ENCODE measurements around the gene BEND5. TPM values are rescaled to one million over a fixed set of nuclear protein-coding genes. Genes with fewer than 3 reads are reported as not detected.

Gene BEND5
- total and polyA plus RNA-seq, 2 of the 8 experiments (the other 6 are each of a cell fraction or from before 2014, with no cell fraction given) = 3.8 to 7.5 TPM

DNA sequence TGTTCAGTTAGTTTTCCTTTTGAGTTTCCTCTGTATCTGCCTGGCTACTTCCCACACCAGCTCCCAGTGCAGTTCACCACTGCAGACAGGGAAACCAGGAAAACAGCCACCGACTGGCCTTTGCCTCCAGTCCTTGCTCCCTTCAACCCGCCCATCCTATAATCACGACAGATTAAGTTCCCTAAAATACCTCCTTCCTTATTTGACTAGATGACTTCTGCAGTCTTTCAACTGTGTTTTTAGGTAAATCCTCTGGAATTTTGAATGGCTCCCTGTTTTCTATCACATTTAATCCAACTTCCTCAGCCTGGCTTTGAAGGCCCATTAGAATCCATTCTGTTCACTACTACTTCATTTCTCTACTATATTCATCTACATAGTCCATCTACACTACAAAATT lies 37.6 kb downstream of the BEND5 start (continued):
- no peak for TF ChIP-seq RNF2 (IDR thresholded peaks at IDR 0.05; ENCODE audit: borderline replicate concordance, low read depth, low read length, missing control alignments, poor library complexity, severe bottlenecking)
- TF ChIP-seq, protein P1, sequence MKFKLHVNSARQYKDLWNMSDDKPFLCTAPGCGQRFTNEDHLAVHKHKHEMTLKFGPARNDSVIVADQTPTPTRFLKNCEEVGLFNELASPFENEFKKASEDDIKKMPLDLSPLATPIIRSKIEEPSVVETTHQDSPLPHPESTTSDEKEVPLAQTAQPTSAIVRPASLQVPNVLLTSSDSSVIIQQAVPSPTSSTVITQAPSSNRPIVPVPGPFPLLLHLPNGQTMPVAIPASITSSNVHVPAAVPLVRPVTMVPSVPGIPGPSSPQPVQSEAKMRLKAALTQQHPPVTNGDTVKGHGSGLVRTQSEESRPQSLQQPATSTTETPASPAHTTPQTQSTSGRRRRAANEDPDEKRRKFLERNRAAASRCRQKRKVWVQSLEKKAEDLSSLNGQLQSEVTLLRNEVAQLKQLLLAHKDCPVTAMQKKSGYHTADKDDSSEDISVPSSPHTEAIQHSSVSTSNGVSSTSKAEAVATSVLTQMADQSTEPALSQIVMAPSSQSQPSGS (IDR thresholded peaks at IDR 0.05; ENCODE audit: low read length) = no peak
- TF ChIP-seq, protein P2, sequence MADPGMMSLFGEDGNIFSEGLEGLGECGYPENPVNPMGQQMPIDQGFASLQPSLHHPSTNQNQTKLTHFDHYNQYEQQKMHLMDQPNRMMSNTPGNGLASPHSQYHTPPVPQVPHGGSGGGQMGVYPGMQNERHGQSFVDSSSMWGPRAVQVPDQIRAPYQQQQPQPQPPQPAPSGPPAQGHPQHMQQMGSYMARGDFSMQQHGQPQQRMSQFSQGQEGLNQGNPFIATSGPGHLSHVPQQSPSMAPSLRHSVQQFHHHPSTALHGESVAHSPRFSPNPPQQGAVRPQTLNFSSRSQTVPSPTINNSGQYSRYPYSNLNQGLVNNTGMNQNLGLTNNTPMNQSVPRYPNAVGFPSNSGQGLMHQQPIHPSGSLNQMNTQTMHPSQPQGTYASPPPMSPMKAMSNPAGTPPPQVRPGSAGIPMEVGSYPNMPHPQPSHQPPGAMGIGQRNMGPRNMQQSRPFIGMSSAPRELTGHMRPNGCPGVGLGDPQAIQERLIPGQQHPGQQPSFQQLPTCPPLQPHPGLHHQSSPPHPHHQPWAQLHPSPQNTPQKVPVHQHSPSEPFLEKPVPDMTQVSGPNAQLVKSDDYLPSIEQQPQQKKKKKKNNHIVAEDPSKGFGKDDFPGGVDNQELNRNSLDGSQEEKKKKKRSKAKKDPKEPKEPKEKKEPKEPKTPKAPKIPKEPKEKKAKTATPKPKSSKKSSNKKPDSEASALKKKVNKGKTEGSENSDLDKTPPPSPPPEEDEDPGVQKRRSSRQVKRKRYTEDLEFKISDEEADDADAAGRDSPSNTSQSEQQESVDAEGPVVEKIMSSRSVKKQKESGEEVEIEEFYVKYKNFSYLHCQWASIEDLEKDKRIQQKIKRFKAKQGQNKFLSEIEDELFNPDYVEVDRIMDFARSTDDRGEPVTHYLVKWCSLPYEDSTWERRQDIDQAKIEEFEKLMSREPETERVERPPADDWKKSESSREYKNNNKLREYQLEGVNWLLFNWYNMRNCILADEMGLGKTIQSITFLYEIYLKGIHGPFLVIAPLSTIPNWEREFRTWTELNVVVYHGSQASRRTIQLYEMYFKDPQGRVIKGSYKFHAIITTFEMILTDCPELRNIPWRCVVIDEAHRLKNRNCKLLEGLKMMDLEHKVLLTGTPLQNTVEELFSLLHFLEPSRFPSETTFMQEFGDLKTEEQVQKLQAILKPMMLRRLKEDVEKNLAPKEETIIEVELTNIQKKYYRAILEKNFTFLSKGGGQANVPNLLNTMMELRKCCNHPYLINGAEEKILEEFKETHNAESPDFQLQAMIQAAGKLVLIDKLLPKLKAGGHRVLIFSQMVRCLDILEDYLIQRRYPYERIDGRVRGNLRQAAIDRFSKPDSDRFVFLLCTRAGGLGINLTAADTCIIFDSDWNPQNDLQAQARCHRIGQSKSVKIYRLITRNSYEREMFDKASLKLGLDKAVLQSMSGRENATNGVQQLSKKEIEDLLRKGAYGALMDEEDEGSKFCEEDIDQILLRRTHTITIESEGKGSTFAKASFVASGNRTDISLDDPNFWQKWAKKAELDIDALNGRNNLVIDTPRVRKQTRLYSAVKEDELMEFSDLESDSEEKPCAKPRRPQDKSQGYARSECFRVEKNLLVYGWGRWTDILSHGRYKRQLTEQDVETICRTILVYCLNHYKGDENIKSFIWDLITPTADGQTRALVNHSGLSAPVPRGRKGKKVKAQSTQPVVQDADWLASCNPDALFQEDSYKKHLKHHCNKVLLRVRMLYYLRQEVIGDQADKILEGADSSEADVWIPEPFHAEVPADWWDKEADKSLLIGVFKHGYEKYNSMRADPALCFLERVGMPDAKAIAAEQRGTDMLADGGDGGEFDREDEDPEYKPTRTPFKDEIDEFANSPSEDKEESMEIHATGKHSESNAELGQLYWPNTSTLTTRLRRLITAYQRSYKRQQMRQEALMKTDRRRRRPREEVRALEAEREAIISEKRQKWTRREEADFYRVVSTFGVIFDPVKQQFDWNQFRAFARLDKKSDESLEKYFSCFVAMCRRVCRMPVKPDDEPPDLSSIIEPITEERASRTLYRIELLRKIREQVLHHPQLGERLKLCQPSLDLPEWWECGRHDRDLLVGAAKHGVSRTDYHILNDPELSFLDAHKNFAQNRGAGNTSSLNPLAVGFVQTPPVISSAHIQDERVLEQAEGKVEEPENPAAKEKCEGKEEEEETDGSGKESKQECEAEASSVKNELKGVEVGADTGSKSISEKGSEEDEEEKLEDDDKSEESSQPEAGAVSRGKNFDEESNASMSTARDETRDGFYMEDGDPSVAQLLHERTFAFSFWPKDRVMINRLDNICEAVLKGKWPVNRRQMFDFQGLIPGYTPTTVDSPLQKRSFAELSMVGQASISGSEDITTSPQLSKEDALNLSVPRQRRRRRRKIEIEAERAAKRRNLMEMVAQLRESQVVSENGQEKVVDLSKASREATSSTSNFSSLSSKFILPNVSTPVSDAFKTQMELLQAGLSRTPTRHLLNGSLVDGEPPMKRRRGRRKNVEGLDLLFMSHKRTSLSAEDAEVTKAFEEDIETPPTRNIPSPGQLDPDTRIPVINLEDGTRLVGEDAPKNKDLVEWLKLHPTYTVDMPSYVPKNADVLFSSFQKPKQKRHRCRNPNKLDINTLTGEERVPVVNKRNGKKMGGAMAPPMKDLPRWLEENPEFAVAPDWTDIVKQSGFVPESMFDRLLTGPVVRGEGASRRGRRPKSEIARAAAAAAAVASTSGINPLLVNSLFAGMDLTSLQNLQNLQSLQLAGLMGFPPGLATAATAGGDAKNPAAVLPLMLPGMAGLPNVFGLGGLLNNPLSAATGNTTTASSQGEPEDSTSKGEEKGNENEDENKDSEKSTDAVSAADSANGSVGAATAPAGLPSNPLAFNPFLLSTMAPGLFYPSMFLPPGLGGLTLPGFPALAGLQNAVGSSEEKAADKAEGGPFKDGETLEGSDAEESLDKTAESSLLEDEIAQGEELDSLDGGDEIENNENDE (IDR thresholded peaks at IDR 0.05; ENCODE audit: insufficient replicate concordance, low read length) = no peak

Data from H1 (cell line).